SU-DHL-6 (cell line): Measurements from ENCODE around the gene LIPA.
"Not testable (repeated sequence)": the region's sequence is repeated elsewhere in the genome, so short reads cannot be mapped to it uniquely, and the experiment has no call there.

Experiments
- EZH2phosphoT487 ChIP-seq: fragments of 200-600 bp; sonication (generic), shearing (Covaris generic); conservative IDR thresholded peaks from 2 replicates; pipeline ENCODE4 v1.6.1; 2018; ENCODE audit warnings: mild to moderate bottlenecking, antibody characterized with exemption, low read length, moderate library complexity, mixed read lengths
- TF ChIP-seq, protein P1 (sequence below): fragments of 200-600 bp; sonication (generic); IDR thresholded peaks from one replicate; pipeline ENCODE4 v1.5.1; 2017; ENCODE audit warnings: antibody characterized with exemption, mild to moderate bottlenecking, low read length, moderate library complexity; ENCODE audit not compliant: insufficient read depth, poor library complexity, severe bottlenecking

- TF ChIP-seq, protein P1, sequence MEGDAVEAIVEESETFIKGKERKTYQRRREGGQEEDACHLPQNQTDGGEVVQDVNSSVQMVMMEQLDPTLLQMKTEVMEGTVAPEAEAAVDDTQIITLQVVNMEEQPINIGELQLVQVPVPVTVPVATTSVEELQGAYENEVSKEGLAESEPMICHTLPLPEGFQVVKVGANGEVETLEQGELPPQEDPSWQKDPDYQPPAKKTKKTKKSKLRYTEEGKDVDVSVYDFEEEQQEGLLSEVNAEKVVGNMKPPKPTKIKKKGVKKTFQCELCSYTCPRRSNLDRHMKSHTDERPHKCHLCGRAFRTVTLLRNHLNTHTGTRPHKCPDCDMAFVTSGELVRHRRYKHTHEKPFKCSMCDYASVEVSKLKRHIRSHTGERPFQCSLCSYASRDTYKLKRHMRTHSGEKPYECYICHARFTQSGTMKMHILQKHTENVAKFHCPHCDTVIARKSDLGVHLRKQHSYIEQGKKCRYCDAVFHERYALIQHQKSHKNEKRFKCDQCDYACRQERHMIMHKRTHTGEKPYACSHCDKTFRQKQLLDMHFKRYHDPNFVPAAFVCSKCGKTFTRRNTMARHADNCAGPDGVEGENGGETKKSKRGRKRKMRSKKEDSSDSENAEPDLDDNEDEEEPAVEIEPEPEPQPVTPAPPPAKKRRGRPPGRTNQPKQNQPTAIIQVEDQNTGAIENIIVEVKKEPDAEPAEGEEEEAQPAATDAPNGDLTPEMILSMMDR = not testable (repeated sequence)
- TF ChIP-seq EZH2phosphoT487 = not testable (repeated sequence)
These were observed 83.1 kb downstream of the LIPA start for GRCh38 chr10:89168354-89168900.
